Embryonic facial prominence (tissue), 1 donor: ENCODE results near the gene DPP7.

Source experiments
- DNase-seq: peaks from one replicate; pipeline ENCODE4 v3.0.0-alpha.2; 2016; ENCODE audit errors: extremely low spot score

The DPP7 gene

GRCh38 chr9:137114613-137115393 is at the start of gene DPP7:
DPP7 (minus strand) TSS chr9:137114733; CDS start chr9:137114713, 20 bp downstream.
- no peak for DNase-seq

- no peak for DNase-seq
Measured at GRCh38 chr9:137163805-137164204, 49.3 kb upstream of the DPP7 start.

DNA sequence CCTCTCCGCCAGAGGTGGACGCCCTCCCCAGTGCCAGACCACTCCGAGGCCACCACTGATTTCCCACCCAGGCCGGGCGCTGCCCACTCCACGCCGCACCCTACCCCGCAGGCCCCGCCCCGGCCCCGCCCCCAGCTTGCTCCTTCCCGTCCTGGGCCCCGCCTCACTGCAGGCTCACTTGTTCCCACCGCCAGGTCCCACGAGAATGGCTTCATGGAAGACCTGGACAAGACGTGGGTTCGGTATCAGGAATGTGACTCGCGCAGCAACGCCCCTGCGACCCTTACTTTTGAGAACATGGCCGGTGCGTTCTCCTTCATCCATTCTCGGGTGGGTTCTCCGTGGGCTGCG is 48.8 kb upstream of the DPP7 start:
- DNase-seq: no peak

- DNase-seq: no peak
Measured at GRCh38 chr9:137162505-137163364, 48.2 kb upstream of the DPP7 start.

GRCh38 chr9:137161558-137162486 is 47.3 kb upstream of the DPP7 start:
- no peak for DNase-seq

- DNase-seq: no peak
Measured at GRCh38 chr9:137160716-137161557, 46.4 kb upstream of the DPP7 start.

GRCh38 chr9:137160054-137160425 is 45.5 kb upstream of the DPP7 start:
- DNase-seq: no peak

- no peak for DNase-seq
Measured at GRCh38 chr9:137159105-137160053, 44.8 kb upstream of the DPP7 start.

DNA sequence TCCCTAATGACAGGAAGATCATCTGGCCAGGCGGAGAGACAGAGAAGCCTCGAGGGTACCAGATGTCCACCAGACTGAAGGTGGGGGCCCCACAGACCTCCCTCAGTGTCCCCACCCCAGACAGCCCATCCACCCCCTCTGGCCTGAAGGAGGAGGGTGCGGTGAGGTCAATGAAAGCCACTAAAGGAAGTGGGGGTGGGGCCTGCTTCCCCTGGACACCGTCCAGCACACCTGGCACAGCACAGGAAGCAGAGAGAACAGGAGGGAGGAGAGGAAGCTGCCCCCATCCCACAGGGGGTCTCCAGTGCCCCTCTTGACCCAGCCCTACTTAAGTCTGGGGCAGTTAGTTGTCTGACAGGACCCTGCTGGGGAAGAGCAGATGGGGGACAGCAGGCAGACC is 44.1 kb upstream of the DPP7 start:
- DNase-seq: no peak

DNA sequence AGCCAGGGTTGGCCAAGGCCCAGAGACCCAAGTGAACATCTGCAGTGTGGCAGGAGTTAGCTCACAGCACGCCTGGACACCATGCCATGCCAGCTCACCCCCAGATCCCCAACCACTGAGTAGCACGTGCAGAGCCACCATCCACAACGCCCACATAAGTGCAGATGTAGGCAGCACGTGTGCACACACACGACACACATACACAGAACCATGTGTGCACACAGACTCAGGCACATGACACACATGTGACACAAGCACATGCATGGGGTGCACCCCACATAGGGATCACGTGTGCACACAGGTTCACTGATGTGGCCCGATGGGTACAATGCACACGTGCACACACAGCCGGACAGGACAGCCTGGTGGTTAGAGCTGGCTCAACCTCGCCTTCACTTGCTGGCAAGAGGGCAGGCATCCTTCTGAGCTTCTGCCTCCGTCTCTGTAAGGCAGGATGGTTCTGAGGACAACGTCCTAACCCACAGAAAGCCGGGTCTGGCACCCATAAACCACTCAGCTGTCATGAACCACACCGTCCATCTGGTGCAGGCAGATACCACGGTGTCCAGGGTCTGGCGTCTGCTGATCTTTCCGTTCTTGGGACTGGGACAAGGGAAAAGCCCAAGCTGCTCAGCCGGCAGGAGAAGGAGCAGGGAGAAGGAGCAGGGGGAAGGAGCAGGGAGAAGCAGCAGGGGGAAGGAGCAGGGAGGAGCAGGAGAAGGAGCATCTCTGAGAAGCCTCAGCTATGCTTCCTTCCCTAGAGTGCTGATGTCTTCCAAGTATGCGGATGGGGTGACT is 43.3 kb upstream of the DPP7 start:
- DNase-seq: no peak

- no peak for DNase-seq
Measured at GRCh38 chr9:137156567-137157375, 42.2 kb upstream of the DPP7 start.

DNA sequence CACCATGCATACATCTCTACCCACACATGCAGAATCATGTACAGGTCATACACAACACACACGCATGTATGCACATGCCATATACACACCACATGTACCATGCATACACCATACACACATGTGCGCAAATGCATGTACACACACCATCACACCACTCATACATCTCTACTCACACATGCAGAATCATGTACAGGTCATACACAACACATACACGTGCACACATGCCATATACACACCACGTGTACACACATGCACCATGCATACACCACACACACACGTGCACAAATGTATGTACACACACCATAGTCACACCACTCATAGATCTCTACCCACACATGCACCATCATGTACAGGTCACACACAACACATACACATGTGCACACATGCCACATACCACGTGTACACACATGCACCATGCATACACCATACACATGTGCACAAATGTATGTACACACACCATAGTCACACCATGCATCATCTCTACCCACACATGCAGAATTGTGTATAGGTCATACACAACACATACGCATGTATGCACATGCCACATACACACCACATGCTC is 38.4 kb upstream of the DPP7 start:
- no peak for DNase-seq

- no peak for DNase-seq
Measured at GRCh38 chr9:137150617-137151457, 36.3 kb upstream of the DPP7 start.

DNA sequence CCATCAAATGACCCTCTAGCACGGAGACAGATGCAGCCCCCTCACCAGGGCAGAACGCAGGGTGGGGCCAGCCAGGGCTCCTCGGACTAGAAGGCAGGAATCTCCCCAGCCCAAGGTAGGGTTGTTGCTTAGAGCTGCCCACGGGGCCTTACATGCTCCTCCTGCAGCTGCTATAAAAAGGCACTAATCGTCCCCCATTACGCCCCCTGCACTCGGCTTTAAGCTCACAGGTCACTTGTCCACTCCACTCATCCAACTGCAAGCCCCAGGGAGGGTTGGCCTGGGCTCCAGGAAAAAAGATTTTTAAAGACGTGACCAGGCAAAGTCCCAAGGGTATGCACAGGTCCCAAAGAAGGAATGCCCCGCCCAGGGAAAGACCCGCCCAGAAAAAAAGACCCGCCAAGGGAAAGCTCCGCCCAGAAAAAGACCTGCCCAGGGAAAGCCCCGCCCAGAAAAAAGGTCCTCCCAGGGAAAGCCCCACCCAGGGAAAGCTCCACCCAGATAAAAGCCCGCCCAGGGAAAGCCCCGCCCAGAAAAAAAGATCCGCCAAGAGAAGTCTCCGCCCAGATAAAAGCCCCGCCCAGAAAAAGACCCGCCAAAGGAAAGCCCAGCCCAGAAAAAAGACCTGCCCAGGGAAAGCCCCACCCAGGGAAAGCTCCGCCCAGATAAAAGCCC is 35.5 kb upstream of the DPP7 start:
- no peak for DNase-seq

DNA sequence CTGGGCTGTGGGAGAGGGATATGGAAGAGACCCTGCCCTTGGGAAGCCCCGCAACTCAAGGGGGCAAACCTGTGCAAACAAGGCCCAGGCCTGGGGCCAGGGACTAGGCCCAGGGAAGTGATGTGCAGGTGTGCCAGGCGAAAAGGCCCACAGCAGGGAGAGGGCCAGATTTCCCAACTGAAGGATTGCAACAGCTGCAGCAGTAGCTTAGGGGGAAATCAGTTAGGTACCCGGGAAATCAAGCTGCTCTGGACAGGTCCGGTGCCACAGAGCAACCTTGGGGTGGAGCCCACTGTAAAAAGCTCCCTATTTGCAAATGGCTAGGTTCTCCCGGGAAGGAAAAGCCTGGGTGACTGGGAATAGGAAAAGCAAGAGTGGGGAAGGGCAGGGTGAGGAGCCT is 34.8 kb upstream of the DPP7 start:
- DNase-seq: no peak

DNA sequence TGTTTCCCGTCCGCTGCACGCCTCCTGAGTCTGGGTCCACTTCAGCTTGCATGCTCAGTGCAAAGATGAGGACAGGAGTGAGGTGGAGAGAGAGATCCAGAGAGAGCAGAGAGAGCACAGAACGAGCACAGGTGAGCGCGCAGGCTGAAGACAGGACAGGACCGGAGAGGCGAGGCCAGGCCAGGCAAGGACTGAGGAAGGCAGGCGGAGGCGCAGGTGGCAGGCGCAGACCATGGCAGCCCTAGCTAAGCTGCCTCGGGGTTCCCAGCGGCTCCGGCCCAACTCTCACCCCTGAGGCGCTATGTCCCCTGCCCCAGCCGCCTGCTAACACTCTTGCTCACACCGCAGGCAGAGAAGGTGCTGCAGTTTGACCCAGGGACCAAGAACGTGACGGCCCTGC is 34.1 kb upstream of the DPP7 start:
- DNase-seq: no peak
